HL-60 (cell line): ENCODE data around the gene ENOX1.

Experiments
- DNase-seq, 2 experiments: peaks; one replicate each; pipeline ENCODE4 v3.0.0-alpha.2; 2010 to 2020; ENCODE audit warnings: low read depth in 1 of 2, low spot score in 1 of 2
- H3K27ac ChIP-seq: fragments of 250-450 bp; sonication (Bioruptor Pico); replicated peaks from 2 replicates; pipeline ENCODE4 v1.5.1; 2020; ENCODE audit warnings: mild to moderate bottlenecking, moderate library complexity
- H3K27me3 ChIP-seq: fragments of 250-450 bp; sonication (Bioruptor Pico); 2 replicates; pipeline ENCODE4 v1.5.1; 2021; ENCODE audit warnings: mild to moderate bottlenecking, moderate library complexity; ENCODE audit not compliant: insufficient read depth, poor library complexity, severe bottlenecking
- H3K4me3 ChIP-seq: replicated peaks from 2 replicates; pipeline ENCODE4 v1.5.1; 2011; ENCODE audit warnings: mild to moderate bottlenecking, control low read depth, low read length; ENCODE audit not compliant: insufficient read depth
- GABPA ChIP-seq: IDR thresholded peaks from 2 replicates; pipeline ENCODE4 v1.6.1; 2012; ENCODE audit warnings: low read depth
- POLR2AphosphoS5 ChIP-seq: IDR thresholded peaks from 2 replicates; pipeline ENCODE4 v1.6.1; 2012; ENCODE audit warnings: low read depth
- SPI1 ChIP-seq: IDR thresholded peaks from 2 replicates; pipeline ENCODE4 v1.6.1; 2012; ENCODE audit warnings: low read depth, mild to moderate bottlenecking, borderline replicate concordance
- long read RNA-seq: library from polyadenylated mRNA; unstranded; transcript quantifications from one replicate; pipeline ENCODE4 v2.0.0, GENCODE V29; 2020
- TF ChIP-seq, protein P1 (sequence below): IDR thresholded peaks from 2 replicates; pipeline ENCODE4 v1.6.1; 2012; ENCODE audit warnings: low read depth; ENCODE audit not compliant: insufficient replicate concordance
- TF ChIP-seq, protein P2 (sequence below): IDR thresholded peaks from one replicate; pipeline ENCODE4 v1.5.1; 2011; ENCODE audit warnings: low read length, control low read depth, inconsistent platforms; ENCODE audit not compliant: insufficient read depth

The ENOX1 gene
- long read RNA-seq, partial matches to known transcripts, result 0 of 2 reads
- long read RNA-seq, other reads (novel, unspliced or antisense), result 2 of 2 reads

DNA sequence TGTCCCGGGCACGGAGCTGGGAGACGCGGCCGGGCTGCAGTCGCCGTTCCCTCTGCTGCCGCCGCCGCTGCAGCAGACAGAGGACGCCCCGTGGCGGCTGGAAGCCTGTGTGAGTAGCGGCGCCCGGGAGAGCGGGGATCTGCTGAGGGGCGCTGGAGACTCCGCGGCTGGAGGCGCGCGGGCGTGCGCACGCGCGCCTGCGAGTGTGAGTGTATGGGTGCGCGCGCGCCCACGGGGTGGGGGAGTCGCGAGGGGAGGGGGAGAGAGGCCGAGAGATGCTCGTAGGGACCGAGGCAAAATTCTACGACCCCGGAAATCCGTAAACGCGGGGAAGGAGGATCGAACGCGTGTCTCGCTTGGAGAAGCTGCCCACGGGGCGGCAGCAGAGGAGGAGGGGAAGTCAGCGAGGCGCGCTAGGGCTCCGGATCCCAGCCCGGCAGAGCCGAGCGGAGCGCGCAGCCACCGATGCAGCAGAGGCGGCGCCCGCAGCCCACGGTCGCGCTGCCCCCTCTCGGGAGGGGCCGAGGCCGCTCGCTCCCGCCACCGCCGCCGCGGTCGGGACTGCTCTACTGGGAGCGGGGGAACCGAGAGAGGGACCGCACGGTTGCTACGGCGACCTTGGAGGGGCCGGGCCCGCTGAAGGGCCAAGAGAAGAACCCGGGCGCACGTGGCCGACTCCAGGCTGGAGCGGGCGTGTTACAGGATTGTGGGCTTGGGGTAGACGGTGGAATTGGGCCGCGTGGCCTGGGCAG is at the start of gene ENOX1:
TSS of gene ENOX1 (minus strand) at position 207 of the 752 bp plus-strand sequence.
- Histone ChIP-seq H3K27ac (no peak within 1 kb of the TSS), H3K4me3 (peak within 1 kb of the TSS; percentile 50), H3K27me3 (peaks cover 61% of the 10 kb centered on the region)
- TF ChIP-seq, protein P1, sequence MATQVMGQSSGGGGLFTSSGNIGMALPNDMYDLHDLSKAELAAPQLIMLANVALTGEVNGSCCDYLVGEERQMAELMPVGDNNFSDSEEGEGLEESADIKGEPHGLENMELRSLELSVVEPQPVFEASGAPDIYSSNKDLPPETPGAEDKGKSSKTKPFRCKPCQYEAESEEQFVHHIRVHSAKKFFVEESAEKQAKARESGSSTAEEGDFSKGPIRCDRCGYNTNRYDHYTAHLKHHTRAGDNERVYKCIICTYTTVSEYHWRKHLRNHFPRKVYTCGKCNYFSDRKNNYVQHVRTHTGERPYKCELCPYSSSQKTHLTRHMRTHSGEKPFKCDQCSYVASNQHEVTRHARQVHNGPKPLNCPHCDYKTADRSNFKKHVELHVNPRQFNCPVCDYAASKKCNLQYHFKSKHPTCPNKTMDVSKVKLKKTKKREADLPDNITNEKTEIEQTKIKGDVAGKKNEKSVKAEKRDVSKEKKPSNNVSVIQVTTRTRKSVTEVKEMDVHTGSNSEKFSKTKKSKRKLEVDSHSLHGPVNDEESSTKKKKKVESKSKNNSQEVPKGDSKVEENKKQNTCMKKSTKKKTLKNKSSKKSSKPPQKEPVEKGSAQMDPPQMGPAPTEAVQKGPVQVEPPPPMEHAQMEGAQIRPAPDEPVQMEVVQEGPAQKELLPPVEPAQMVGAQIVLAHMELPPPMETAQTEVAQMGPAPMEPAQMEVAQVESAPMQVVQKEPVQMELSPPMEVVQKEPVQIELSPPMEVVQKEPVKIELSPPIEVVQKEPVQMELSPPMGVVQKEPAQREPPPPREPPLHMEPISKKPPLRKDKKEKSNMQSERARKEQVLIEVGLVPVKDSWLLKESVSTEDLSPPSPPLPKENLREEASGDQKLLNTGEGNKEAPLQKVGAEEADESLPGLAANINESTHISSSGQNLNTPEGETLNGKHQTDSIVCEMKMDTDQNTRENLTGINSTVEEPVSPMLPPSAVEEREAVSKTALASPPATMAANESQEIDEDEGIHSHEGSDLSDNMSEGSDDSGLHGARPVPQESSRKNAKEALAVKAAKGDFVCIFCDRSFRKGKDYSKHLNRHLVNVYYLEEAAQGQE, result no peak
- TF ChIP-seq SPI1, result peak; percentile 27; the same call in 1 of the 2 replicates
- peak; percentile 7 to 33 for DNase-seq

DNA sequence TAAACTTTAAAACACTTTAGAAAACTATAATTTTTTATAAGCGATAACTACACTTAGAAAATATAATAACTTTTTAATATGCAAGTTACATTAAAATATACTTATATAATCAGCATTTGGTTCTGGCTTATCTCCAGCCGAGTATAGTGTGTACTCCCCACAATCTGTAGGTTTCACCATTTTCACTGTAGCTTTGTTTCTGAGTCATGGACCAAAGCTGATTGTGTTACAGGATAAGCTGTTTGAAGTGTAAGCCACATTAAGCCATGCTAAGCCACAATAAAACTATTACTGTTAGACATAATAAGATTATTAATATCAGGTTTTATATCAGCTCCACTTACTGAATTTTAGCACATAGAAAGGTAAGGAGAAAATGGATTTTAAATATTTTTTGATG is 48.9 kb upstream of the ENOX1 start:
- DNase-seq, result no peak
- TF ChIP-seq SPI1 (no peak), POLR2AphosphoS5 (no peak), GABPA (no peak)
- TF ChIP-seq, protein P1, result no peak
- TF ChIP-seq, protein P2, sequence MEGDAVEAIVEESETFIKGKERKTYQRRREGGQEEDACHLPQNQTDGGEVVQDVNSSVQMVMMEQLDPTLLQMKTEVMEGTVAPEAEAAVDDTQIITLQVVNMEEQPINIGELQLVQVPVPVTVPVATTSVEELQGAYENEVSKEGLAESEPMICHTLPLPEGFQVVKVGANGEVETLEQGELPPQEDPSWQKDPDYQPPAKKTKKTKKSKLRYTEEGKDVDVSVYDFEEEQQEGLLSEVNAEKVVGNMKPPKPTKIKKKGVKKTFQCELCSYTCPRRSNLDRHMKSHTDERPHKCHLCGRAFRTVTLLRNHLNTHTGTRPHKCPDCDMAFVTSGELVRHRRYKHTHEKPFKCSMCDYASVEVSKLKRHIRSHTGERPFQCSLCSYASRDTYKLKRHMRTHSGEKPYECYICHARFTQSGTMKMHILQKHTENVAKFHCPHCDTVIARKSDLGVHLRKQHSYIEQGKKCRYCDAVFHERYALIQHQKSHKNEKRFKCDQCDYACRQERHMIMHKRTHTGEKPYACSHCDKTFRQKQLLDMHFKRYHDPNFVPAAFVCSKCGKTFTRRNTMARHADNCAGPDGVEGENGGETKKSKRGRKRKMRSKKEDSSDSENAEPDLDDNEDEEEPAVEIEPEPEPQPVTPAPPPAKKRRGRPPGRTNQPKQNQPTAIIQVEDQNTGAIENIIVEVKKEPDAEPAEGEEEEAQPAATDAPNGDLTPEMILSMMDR, result no peak
- H3K4me3 ChIP-seq, result no peak overlapping the region
- H3K27me3 ChIP-seq, result no peaks in the 10 kb centered on the region
- no peak overlapping the region for H3K27ac ChIP-seq

DNA sequence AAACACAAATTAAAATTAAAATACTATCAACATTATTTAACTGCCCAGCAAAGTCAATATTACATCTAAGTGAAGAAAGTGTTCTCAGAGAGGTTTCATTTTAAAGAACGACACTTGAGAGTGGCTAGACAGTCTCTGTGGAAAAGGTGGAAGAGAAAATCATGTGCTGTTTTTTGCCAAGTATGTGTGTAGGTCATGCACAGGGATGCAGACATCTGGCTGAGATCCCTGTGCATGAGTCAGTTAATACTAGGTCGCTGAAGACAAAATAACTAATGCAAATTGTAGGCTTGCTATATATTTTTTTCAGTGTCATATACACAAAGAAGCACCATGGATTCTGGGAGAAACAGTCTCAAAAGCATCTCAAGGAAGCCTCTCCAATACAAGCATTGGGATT is 44.3 kb upstream of the ENOX1 start:
- Histone ChIP-seq H3K27ac (no peak overlapping the region), H3K4me3 (no peak overlapping the region), H3K27me3 (peaks cover 3% of the 10 kb centered on the region)
- TF ChIP-seq SPI1 (no peak), POLR2AphosphoS5 (no peak), GABPA (no peak)
- TF ChIP-seq, protein P1, result no peak
- TF ChIP-seq, protein P2, result no peak
- no peak for DNase-seq
